T-helper 17 cell (primary cell): ENCODE measurements around the gene FBLN2. TPM values are rescaled to one million over a fixed set of nuclear protein-coding genes. Genes with fewer than 3 reads are reported as not detected.

ENCODE experiments used
- ATAC-seq: fragments of 150-1000 bp; cut with Tn5 transposase; 2 replicates; pipeline ENCODE4 v1.10.0; 2021; ENCODE audit warnings: mild to moderate bottlenecking, moderate library complexity
- DNase-seq, 3 donors: peaks; one replicate each; pipeline versions ENCODE4 v3.0.0 to v3.0.0-alpha.2; 2020 to 2021
- H3K9me3 ChIP-seq: one replicate; pipeline ENCODE4 v1.7.0; 2013; ENCODE audit warnings: low read length, mild to moderate bottlenecking; ENCODE audit not compliant: control insufficient read depth, poor library complexity, severe bottlenecking
- H3K27ac Mint-ChIP-seq: one replicate; pipeline ENCODE4 v1.8.0; 2022; ENCODE audit warnings: mild to moderate bottlenecking, moderate library complexity, mixed read lengths
- H3K27me3 Mint-ChIP-seq: one replicate; pipeline ENCODE4 v1.8.0; 2022; ENCODE audit warnings: mixed read lengths
- H3K36me3 Mint-ChIP-seq: one replicate; pipeline ENCODE4 v1.8.0; 2022; ENCODE audit warnings: low read depth, mixed read lengths
- H3K4me1 Mint-ChIP-seq: one replicate; pipeline ENCODE4 v1.8.0; 2022; ENCODE audit warnings: mild to moderate bottlenecking, mixed read lengths
- H3K4me3 Mint-ChIP-seq: one replicate; pipeline ENCODE4 v1.8.0; 2022; ENCODE audit warnings: mild to moderate bottlenecking, moderate library complexity, mixed read lengths
- total RNA-seq, 4 donors: library from RNA in 2 of 4; stranded (reverse) in 2 of 4; gene quantifications; one replicate each; pipeline ENCODE4 v1.2.3 and lab custom pipeline; 2022 to 2026

Gene FBLN2
- total RNA-seq, 2 donors from 2014 or later = 1.5 TPM; not detected in 1

GRCh38 chr3:13662238-13662847, 113.4 kb downstream of the FBLN2 start:
- H3K4me3 Mint-ChIP-seq = no peak overlapping the region
- peaks cover 7% of the 10 kb centered on the region for H3K4me1 Mint-ChIP-seq
- ATAC-seq = no peak
- H3K27ac Mint-ChIP-seq = no peak overlapping the region
- H3K27me3 Mint-ChIP-seq = peaks cover 16% of the 10 kb centered on the region
- no peak for DNase-seq
- no peaks in the 10 kb centered on the region for H3K9me3 ChIP-seq
- peaks cover 2% of the 10 kb centered on the region for H3K36me3 Mint-ChIP-seq

GRCh38 chr3:13663781-13664535, 115.0 kb downstream of the FBLN2 start:
- peaks cover 26% of the 10 kb centered on the region for H3K27me3 Mint-ChIP-seq
- no peak overlapping the region for H3K4me3 Mint-ChIP-seq
- ATAC-seq (no peak), DNase-seq (no peak)
- no peaks in the 10 kb centered on the region for H3K4me1 Mint-ChIP-seq
- peaks cover 5% of the 10 kb centered on the region for H3K36me3 Mint-ChIP-seq
- no peaks in the 10 kb centered on the region for H3K9me3 ChIP-seq
- no peak overlapping the region for H3K27ac Mint-ChIP-seq

GRCh38 chr3:13665582-13666226, 116.8 kb downstream of the FBLN2 start:
- Mint-ChIP-seq H3K36me3 (peaks cover 5% of the 10 kb centered on the region), H3K4me3 (no peak overlapping the region), H3K27ac (no peak overlapping the region), H3K4me1 (no peaks in the 10 kb centered on the region), H3K27me3 (peaks cover 37% of the 10 kb centered on the region)
- H3K9me3 ChIP-seq = no peaks in the 10 kb centered on the region
- DNase-seq = no peak
- no peak for ATAC-seq

GRCh38 chr3:13666227-13666619, 117.3 kb downstream of the FBLN2 start:
- H3K36me3 Mint-ChIP-seq = peaks cover 5% of the 10 kb centered on the region
- H3K27me3 Mint-ChIP-seq = peaks cover 37% of the 10 kb centered on the region
- H3K4me1 Mint-ChIP-seq = no peaks in the 10 kb centered on the region
- H3K4me3 Mint-ChIP-seq = no peak overlapping the region
- H3K9me3 ChIP-seq = no peaks in the 10 kb centered on the region
- no peak overlapping the region for H3K27ac Mint-ChIP-seq
- no peak for ATAC-seq
- DNase-seq = no peak

- DNase-seq (no peak), ATAC-seq (no peak)
- H3K36me3 Mint-ChIP-seq = peaks cover 5% of the 10 kb centered on the region
- no peak overlapping the region for H3K4me3 Mint-ChIP-seq
- H3K4me1 Mint-ChIP-seq = no peaks in the 10 kb centered on the region
- peak overlapping the region; percentile 57 for H3K27ac Mint-ChIP-seq
- peaks cover 45% of the 10 kb centered on the region for H3K27me3 Mint-ChIP-seq
- no peaks in the 10 kb centered on the region for H3K9me3 ChIP-seq
These were observed 118.1 kb downstream of the FBLN2 start for GRCh38 chr3:13666781-13667709.

- Mint-ChIP-seq H3K4me3 (no peak overlapping the region), H3K27me3 (peaks cover 54% of the 10 kb centered on the region), H3K36me3 (peaks cover 5% of the 10 kb centered on the region), H3K4me1 (no peaks in the 10 kb centered on the region), H3K27ac (no peak overlapping the region)
- no peak for ATAC-seq
- H3K9me3 ChIP-seq = no peaks in the 10 kb centered on the region
- no peak for DNase-seq
These were observed 119.2 kb downstream of the FBLN2 start for GRCh38 chr3:13668136-13668535.

- Mint-ChIP-seq H3K4me3 (no peak overlapping the region), H3K27ac (no peak overlapping the region), H3K36me3 (peaks cover 7% of the 10 kb centered on the region), H3K27me3 (peaks cover 60% of the 10 kb centered on the region), H3K4me1 (peaks cover 4% of the 10 kb centered on the region)
- ATAC-seq (no peak), DNase-seq (no peak)
- no peaks in the 10 kb centered on the region for H3K9me3 ChIP-seq
These were observed 120.5 kb downstream of the FBLN2 start for GRCh38 chr3:13669457-13669856.

GRCh38 chr3:13670292-13670691, 121.4 kb downstream of the FBLN2 start:
- no peak for ATAC-seq
- Mint-ChIP-seq H3K27me3 (peaks cover 64% of the 10 kb centered on the region), H3K27ac (no peak overlapping the region), H3K4me3 (no peak overlapping the region), H3K36me3 (peaks cover 7% of the 10 kb centered on the region), H3K4me1 (peaks cover 5% of the 10 kb centered on the region)
- H3K9me3 ChIP-seq = no peaks in the 10 kb centered on the region
- DNase-seq = no peak

- Mint-ChIP-seq H3K4me3 (no peak overlapping the region), H3K27me3 (peaks cover 66% of the 10 kb centered on the region), H3K36me3 (peaks cover 7% of the 10 kb centered on the region), H3K4me1 (peaks cover 5% of the 10 kb centered on the region), H3K27ac (no peak overlapping the region)
- ATAC-seq = no peak
- no peak for DNase-seq
- no peaks in the 10 kb centered on the region for H3K9me3 ChIP-seq
These were observed 122.7 kb downstream of the FBLN2 start for GRCh38 chr3:13671482-13672233.

GRCh38 chr3:13673207-13673606, 124.3 kb downstream of the FBLN2 start:
- H3K4me3 Mint-ChIP-seq = no peak overlapping the region
- H3K4me1 Mint-ChIP-seq = peaks cover 5% of the 10 kb centered on the region
- H3K9me3 ChIP-seq = no peaks in the 10 kb centered on the region
- H3K36me3 Mint-ChIP-seq = peaks cover 2% of the 10 kb centered on the region
- DNase-seq (no peak), ATAC-seq (no peak)
- H3K27me3 Mint-ChIP-seq = peaks cover 57% of the 10 kb centered on the region
- H3K27ac Mint-ChIP-seq = no peak overlapping the region

- Mint-ChIP-seq H3K4me3 (no peak overlapping the region), H3K27ac (no peak overlapping the region), H3K4me1 (peaks cover 5% of the 10 kb centered on the region), H3K27me3 (peaks cover 44% of the 10 kb centered on the region), H3K36me3 (peaks cover 2% of the 10 kb centered on the region)
- DNase-seq = no peak
- no peak for ATAC-seq
- no peaks in the 10 kb centered on the region for H3K9me3 ChIP-seq
These were observed 125.7 kb downstream of the FBLN2 start for GRCh38 chr3:13674538-13675185.
